ENCODE measurements around the gene ST3GAL5.

The ST3GAL5 gene

GRCh38 chr2:85861180-85861579 is 27.6 kb downstream of the ST3GAL5 start:
- TF ChIP-seq PKNOX1 (IDR thresholded peaks at IDR 0.05) (no peak), ARNT (IDR thresholded peaks at IDR 0.05) (no peak), FOXA1 (IDR thresholded peaks at IDR 0.05) (no peak), ELF4 (IDR thresholded peaks at IDR 0.05) (no peak), LEF1 (IDR thresholded peaks at IDR 0.05; ENCODE audit: borderline replicate concordance) (no peak), CTBP1 (IDR thresholded peaks at IDR 0.05; ENCODE audit: borderline replicate concordance) (no peak), HDGF (IDR thresholded peaks at IDR 0.05; ENCODE audit: borderline replicate concordance) (no peak), FOXM1 (IDR thresholded peaks at IDR 0.05; ENCODE audit: borderline replicate concordance) (no peak), ZNF384 (IDR thresholded peaks at IDR 0.05) (no peak), TARDBP (IDR thresholded peaks at IDR 0.05) (no peak), FOXK2 (IDR thresholded peaks at IDR 0.05) (no peak), BHLHE40 (IDR thresholded peaks at IDR 0.05; ENCODE audit: borderline replicate concordance) (no peak), SP1 (IDR thresholded peaks at IDR 0.05) (no peak)
- ChIA-PET POLR2A (no interaction called here), CTCF (no interaction called here)
- DNase-seq (ENCODE audit: extremely low spot score) = no peak

- CTCF ChIA-PET = no interaction called here
These were observed 29.9 kb downstream of the ST3GAL5 start for GRCh38 chr2:85858841-85859240.

GRCh38 chr2:85854897-85855296 is 33.9 kb downstream of the ST3GAL5 start:
- no peak for TF ChIP-seq SUZ12 (IDR thresholded peaks at IDR 0.05)
- no peak for TF ChIP-seq HDGF (IDR thresholded peaks at IDR 0.05; ENCODE audit: borderline replicate concordance)
- TF ChIP-seq L3MBTL2 (conservative IDR thresholded peaks at IDR 0.05) = no peak
- no peak for TF ChIP-seq TARDBP (IDR thresholded peaks at IDR 0.05)
- DNase-seq (ENCODE audit: extremely low spot score) = no peak
- ChIA-PET CTCF (no interaction called here), POLR2A (no interaction called here)

More at GRCh38 chr2:85858841-85859240, 29.9 kb downstream of the ST3GAL5 start:
- POLR2A ChIA-PET = no interaction called here
- TF ChIP-seq ELF4 (IDR thresholded peaks at IDR 0.05) = no peak
- TF ChIP-seq SP1 (IDR thresholded peaks at IDR 0.05) = no peak
- no peak for TF ChIP-seq FOXA1 (IDR thresholded peaks at IDR 0.05)
- TF ChIP-seq CTBP1 (IDR thresholded peaks at IDR 0.05; ENCODE audit: borderline replicate concordance) = no peak
- no peak for TF ChIP-seq TARDBP (IDR thresholded peaks at IDR 0.05)
- no peak for TF ChIP-seq FOXK2 (IDR thresholded peaks at IDR 0.05)
- TF ChIP-seq L3MBTL2 (conservative IDR thresholded peaks at IDR 0.05) = no peak
- no peak for TF ChIP-seq FOXM1 (IDR thresholded peaks at IDR 0.05; ENCODE audit: borderline replicate concordance)
- no peak for TF ChIP-seq HDGF (IDR thresholded peaks at IDR 0.05; ENCODE audit: borderline replicate concordance)
- no peak for DNase-seq (ENCODE audit: extremely low spot score)

- no peak for TF ChIP-seq LEF1 (IDR thresholded peaks at IDR 0.05; ENCODE audit: borderline replicate concordance)
- TF ChIP-seq CTBP1 (IDR thresholded peaks at IDR 0.05; ENCODE audit: borderline replicate concordance) = no peak
- TF ChIP-seq L3MBTL2 (conservative IDR thresholded peaks at IDR 0.05) = no peak
- TF ChIP-seq NFRKB (IDR thresholded peaks at IDR 0.05) = no peak
- TF ChIP-seq FOXK2 (IDR thresholded peaks at IDR 0.05) = no peak
- TF ChIP-seq PKNOX1 (IDR thresholded peaks at IDR 0.05) = no peak
- ChIA-PET CTCF (interaction anchor here (0.7 kb wide), 1 partner anchor 35 kb away, joined by 5 read pairs; no protein-coding TSS in a partner anchor), POLR2A (no interaction called here)
- no peak for DNase-seq (ENCODE audit: extremely low spot score)
These were observed 34.7 kb downstream of the ST3GAL5 start for GRCh38 chr2:85854166-85854509.

- CTCF ChIA-PET = interaction anchor here (0.7 kb wide), 1 partner anchor 36 kb away, joined by 5 read pairs; no protein-coding TSS in a partner anchor
- POLR2A ChIA-PET = no interaction called here
- TF ChIP-seq NFRKB (IDR thresholded peaks at IDR 0.05) = no peak
- TF ChIP-seq PKNOX1 (IDR thresholded peaks at IDR 0.05) = no peak
- no peak for TF ChIP-seq LEF1 (IDR thresholded peaks at IDR 0.05; ENCODE audit: borderline replicate concordance)
- TF ChIP-seq TARDBP (IDR thresholded peaks at IDR 0.05) = no peak
- no peak for TF ChIP-seq ZNF384 (IDR thresholded peaks at IDR 0.05)
- no peak for TF ChIP-seq FOXA1 (IDR thresholded peaks at IDR 0.05)
- no peak for TF ChIP-seq BHLHE40 (IDR thresholded peaks at IDR 0.05; ENCODE audit: borderline replicate concordance)
- no peak for TF ChIP-seq ELF4 (IDR thresholded peaks at IDR 0.05)
- TF ChIP-seq HDGF (IDR thresholded peaks at IDR 0.05; ENCODE audit: borderline replicate concordance) = no peak
- TF ChIP-seq SP1 (IDR thresholded peaks at IDR 0.05) = no peak
- TF ChIP-seq SUZ12 (IDR thresholded peaks at IDR 0.05) = no peak
- no peak for TF ChIP-seq L3MBTL2 (conservative IDR thresholded peaks at IDR 0.05)
- TF ChIP-seq FOXK2 (IDR thresholded peaks at IDR 0.05) = no peak
- no peak for TF ChIP-seq ARNT (IDR thresholded peaks at IDR 0.05)
- TF ChIP-seq CTBP1 (IDR thresholded peaks at IDR 0.05; ENCODE audit: borderline replicate concordance) = no peak
- no peak for TF ChIP-seq FOXM1 (IDR thresholded peaks at IDR 0.05; ENCODE audit: borderline replicate concordance)
- no peak for DNase-seq (ENCODE audit: extremely low spot score)
These were observed 35.2 kb downstream of the ST3GAL5 start for GRCh38 chr2:85853499-85854165.

GRCh38 chr2:85852937-85853498 is 35.8 kb downstream of the ST3GAL5 start:
- POLR2A ChIA-PET = no interaction called here
- no peak for DNase-seq (ENCODE audit: extremely low spot score)

More at GRCh38 chr2:85852937-85853498, 35.8 kb downstream of the ST3GAL5 start:
- CTCF ChIA-PET = no interaction called here
- TF ChIP-seq ZNF384 (IDR thresholded peaks at IDR 0.05) (no peak), LEF1 (IDR thresholded peaks at IDR 0.05; ENCODE audit: borderline replicate concordance) (no peak), HDGF (IDR thresholded peaks at IDR 0.05; ENCODE audit: borderline replicate concordance) (no peak), TARDBP (IDR thresholded peaks at IDR 0.05) (no peak), PKNOX1 (IDR thresholded peaks at IDR 0.05) (no peak), SUZ12 (IDR thresholded peaks at IDR 0.05) (no peak)

Measured in HEK293T (cell line).